AG08395 (cell line): Measurements from ENCODE around the gene HS3ST4.

ENCODE experiments used
- DNase-seq: peaks from one replicate; pipeline ENCODE4 v3.0.0; 2012; ENCODE audit warnings: mixed read lengths, low spot score

Gene HS3ST4

DNA sequence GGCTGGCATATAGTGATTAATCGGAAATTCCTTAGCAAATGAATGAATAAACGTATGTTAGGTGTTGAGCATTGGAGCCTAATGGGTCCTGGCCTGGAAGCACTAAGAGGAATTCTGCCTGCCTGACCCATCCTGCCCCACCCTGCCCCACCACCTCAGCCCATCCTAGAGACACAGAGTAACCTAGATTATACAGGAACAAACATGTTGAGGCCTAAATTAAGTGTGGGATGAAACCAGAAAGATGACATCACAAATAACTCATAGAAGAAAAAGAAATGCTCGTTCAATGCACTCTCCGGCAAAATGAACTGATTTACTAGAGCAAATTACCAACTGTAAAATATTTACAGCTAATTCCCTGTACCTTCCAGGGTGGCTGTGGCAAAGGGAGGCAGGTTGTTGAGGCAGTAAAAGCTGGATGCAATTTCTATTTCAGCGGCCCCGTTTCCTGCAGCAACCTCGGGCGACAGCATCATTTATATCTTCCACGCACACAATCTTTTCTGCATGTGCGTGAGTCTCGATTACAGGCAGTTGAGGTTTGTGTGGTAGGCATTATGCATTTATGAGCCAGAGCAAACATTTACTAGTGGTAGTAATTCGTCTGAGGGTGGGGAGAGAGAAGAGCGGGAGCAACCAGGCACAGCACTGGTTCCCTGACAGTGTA lies 417.2 kb downstream of the HS3ST4 start:
- no peak for DNase-seq

DNA sequence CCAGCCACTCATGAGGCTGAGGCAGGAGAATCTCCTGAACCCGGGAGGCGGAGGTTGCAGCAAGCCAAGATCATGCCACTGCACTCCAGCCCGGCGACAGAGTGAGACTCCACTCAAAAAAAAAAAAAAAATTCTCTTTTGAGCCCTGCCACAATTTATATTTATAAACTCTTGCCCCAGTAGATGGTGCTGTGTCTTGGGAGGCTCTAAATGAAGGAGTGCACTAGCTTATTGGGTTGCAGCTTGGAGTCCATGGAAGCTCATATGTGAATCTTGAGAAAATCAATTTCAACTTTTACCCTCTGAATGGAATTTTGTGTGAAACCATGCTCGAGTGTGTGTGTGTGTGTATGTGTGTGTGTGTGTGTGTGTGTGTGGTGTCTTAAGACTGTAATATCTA lies 420.1 kb downstream of the HS3ST4 start:
- DNase-seq, result no peak

DNA sequence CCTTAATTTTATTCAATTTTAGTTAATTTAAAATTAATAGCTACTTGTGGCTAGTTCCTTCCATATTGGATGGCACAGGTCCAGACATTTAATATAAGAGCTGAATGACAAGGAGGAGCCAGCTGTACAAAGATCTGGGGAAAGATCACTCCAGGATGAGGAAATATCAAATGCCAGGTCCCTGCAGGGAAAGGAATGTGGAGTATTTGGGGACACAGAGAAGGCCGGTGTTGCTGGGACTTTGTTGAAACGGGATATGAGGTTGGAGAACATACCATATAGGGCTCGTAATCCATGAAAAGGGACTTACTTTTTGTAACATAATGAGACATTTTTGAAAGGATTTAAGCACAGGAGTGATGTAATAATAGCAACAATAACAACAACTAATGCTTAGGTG lies 426.8 kb downstream of the HS3ST4 start:
- no peak for DNase-seq

DNA sequence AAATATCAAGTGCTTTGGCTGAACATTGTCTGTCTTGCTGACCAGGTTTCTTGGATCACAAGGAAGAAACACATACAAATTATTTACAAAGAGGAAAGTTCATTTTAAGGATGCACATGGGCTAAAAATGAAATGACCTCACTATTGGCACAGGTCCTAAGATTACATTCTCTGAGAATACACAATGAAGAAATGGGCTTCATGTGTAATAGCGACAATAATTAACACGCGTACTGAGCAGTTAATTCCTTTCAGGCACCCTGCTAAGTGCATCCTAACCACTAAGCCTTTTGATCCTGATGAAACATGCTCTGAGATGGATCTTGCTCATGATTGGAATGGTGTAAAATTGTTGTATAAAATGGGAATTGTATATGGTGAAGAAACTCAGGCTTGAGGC lies 429.0 kb downstream of the HS3ST4 start:
- DNase-seq, result no peak

DNA sequence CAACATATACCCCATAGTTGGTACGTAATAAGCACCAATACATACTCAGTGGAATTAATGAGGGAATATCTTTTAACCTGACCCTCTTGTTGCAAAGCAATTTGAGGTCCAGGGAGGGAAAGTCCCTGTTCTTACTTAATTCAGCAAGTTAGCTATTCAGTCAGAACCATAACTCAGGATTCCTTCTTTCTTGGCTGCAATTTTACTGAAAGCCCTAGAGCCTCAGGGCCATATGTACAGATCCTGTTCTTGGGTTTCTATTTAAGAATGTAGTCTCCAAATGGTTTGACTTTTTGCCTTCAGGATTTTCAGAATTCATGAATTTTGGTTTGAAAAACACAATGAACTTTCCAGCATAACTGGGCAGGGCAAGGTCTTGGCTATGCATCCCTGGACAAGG lies 436.5 kb downstream of the HS3ST4 start:
- no peak for DNase-seq

DNA sequence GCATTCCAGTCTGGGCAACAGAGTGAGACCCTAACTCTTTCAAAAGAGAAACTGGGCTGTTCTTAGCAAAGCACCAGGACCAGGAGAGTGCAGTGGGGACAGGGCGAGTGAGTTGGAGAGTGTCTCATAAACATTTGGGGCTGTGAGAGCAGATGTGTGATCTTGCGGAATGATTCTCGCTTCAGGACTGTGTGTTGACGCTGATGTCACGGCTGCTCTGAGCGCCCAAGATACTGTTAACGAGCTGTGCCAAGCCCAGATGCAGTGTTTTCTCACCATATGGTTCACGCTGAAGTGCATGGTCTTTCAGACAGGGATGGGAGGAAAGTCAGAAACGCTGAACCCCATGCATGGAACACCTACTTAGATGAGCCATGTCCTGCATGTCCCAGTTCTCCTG lies 438.2 kb downstream of the HS3ST4 start:
- DNase-seq, result no peak

DNA sequence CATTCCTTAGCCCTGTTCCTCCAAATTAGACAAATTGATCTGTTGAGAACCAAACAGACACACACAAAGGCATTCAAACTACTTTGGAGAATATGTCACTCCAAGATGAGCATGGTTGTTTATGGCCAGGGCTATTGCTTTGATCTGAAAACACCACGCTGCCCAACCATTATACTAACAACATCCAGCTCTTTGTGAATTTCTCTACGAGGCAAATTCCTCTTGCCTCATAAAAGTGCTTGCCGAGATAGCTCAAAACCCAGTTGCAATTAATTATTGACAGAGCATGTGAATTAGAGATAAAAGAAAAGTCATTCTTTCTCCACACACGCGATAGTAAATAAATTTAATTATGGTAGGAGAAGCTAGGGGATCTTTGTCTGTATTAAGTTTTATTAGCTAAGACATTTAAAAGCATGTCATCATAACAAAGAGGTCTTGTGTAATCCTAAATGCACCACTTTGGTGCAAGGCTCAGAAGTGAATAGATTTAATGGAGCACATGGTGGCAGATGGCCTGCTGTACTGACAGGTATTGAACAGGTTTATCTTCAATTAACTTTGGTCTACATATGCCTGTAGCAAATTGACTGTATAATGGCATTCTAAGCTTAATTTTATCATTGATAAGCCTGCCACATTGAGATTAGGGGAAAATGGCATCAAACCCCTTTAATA lies 441.8 kb downstream of the HS3ST4 start:
- no peak for DNase-seq

DNA sequence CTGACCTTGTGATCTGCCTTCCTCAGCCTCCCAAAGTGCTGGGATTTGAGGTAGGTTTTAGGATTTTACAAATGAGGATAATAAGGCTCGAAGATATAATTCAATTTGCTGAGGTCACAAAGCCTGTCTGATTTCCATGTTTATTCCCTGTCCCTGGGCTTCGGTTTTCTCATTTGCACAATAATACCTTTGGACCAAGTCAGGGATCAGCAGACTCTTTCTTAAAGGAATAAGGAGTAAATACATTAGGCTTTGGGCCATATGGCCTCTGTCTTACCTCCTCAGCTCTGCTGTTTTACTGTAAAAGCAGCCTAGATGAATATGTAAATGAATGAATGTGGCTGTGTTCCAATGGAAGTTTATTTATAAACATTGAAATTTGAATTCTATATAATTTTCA lies 442.8 kb downstream of the HS3ST4 start:
- DNase-seq, result no peak

DNA sequence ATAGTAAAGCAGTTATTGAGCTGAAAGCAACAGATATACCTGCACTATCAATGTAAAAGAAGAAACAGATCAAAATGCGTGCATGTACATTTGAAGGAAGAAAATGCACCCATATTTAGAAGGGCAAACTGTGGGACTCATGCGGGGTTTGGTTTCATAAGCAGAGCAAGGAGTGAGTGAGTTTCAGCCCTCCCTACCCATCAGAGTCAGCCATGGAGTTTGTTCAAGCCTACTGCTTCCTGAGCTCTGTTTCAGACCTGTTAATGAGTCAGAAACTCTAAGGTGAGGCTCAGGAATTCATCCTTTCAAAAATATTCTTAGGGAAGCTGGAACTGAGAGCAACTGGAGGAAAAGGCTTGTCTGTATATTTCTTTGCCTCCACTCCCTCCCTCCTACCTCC lies 446.2 kb downstream of the HS3ST4 start:
- DNase-seq, result no peak

DNA sequence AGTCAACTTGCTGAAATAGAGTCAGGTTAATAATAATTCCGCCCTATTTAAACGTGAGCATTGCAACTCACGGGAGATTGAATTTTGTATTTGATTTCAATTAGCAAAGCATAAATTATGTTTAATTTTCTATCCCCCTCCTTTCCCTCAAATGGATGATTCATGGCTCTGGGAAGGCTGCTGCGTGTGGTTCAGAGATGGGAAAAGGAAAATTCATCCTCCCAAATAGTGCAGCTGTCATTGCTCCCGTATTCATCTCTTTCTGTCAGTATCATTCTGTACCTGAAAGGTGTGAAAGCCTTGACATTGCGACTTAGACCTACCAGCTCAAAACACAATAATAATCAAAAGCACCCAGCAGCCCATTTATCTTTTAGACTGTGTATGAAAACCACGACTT lies 447.3 kb downstream of the HS3ST4 start:
- DNase-seq, result no peak

DNA sequence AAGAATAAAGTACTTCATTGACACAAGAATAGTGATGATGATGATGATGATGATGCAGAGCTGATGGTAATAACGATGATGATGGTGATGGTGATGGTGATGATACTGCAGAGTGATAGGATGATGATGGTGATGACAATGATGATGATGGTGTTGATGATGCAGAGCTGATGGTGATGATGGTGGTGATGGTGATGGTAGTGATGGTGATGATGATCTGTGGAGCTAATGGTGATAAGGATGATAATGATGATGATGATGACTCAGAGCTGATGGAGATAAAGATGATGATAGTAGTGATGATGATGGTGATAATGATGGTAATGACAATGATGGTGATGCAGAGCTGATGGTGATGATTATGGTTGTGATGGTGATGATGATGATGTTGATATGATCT lies 448.1 kb downstream of the HS3ST4 start:
- no peak for DNase-seq

DNA sequence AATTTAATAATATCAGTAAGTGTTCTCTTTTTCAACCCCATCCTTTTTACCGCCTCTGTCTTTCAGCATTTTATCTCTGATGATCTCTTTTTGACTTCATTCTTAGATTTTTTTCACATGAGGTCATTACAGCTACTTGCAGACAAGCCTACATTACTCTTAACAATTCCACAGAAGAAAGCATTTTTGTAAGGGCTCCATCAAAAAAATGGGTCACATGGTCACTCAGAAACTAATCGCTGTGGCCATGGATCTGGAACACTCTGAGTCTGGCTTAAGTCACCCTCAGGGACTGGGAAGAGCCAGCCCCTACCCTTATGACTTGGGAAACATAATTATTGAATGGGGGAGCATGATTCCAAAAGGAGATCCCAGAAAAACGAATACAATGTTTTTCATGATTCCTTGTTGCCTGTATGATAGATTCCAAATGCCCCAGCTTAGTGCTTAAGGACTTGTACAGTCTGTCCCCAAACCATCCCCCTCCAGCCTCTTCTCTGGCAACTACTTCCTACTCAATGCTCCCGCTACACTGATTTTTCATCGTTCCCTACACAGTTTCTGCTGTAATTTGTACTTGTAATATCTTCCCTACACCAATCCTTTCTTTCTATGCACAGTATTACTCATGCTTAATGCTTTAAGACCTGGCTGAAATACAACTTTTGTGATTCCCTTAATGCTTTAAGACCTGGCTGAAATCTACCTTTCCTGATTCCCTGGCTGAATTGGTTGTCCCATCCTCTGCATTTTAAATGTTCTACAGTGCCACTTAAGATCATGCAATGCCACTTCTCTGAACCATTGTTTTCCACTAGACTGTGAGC lies 457.8 kb downstream of the HS3ST4 start:
- no peak for DNase-seq

DNA sequence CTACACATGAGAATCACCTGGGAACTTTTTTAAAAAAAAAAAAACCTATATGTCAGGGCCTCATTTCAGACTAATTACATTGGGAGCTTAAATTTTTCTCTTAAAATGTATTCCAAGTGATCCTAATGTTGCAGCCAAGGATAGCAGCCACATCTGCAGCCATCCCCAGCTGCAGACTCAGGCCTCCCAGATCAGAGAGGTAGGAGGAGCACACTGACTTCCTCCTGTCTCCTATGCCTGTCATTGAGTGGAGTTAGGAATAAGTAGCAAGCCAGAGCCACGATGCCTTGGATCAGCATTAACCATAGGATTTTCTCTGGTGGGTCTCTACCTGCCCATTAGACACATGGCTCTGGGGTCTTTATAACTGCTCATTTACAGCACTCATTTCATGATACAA lies 463.5 kb downstream of the HS3ST4 start:
- no peak for DNase-seq

DNA sequence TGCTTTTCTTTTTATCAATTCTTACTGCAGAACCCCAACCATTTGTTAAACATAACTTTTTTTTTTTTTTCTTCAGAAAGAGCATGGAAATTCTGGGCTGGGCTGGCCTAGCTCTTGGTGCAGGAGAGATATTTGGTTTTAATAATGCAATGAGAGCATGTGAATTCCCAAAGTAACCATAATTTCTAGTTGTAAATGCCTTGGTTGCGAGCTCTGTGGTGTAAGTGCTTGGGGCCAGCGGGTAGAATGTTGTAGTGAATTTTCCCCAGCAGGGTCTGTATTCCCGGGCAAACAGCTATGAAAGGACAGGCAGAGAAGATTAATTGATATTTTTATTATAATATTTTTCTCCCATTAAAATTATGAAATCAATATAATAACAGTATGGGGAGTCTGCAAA lies 465.6 kb downstream of the HS3ST4 start:
- no peak for DNase-seq

DNA sequence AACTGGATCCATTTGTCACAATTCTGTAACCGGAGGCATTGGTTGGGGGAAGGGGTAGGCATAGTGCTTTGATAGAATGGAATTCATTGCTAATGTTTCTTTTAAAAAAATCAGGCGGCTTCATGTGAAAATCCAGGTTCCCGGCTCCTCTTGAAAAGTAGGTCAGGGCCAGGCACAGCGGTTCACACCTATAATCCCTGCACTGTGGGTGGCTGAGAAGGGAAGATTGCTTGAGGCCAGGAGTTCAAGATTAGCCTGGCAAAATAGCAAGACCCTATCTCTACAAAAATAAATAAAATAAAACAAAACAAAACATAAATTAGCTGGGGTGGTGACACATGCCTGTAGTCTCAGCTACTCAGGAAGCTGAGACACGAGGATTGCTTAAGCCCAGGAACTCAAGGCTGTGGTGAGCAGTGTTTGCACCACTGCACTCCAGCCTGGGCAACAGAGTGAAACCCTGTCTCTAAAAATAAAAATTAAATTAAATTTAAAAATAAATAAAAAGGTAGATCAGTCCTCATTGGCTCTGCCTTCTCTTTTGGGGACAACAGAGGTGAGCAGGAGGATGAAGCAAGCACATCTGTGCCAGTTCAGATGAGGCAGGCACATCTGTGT lies 466.5 kb downstream of the HS3ST4 start:
- DNase-seq, result no peak

DNA sequence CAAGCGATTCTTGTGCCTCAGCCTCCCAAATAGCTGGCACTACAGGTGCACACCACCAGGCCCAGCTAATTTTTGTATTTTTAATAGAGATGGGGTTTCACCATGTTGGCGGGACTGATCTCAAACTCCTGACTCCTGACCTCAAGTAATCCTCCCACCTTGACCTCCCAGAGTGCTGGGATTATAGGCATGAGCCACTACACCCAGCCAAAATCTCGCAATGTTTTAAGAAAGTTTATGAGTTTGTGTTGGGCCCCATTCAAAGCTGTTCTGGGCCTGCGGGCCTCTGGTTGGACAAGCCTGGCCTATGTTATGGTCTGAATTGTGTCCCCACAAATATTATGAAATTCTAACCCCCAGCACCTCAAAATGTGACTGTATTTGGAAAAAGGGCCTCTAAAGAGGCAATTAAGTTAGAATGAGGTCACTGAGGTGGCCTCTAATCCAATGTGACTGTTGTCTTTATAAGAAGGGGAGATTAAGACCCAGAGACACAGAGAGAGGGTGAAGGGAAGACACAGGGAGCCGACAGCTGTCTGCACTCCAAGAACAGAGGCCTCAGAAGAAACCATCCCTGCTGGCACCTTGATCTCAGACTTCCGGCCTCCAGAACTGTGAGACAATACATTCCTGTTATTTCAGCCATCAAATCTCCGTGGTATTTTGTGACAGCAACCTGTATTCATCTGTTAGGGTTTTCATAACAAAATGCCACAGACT lies 469.9 kb downstream of the HS3ST4 start:
- no peak for DNase-seq

DNA sequence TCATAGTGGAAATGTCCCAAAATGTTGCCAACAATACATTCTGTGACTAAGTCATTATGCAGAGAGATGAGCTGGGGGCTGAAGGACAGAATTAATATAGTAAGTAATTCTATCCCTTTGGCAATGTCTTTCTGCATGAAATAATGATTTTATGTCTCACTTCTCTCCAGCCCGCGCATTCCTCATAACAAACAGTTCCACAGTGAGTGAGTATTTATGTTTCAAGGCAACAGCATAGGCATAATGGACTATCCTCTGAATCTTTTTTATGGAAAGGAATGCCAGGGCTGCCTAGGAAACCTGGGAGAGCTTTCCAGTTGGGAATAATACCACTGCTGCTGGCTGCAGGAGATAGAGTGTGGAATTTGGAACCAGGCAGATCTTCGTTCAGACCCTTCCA lies 477.7 kb downstream of the HS3ST4 start:
- DNase-seq, result no peak

DNA sequence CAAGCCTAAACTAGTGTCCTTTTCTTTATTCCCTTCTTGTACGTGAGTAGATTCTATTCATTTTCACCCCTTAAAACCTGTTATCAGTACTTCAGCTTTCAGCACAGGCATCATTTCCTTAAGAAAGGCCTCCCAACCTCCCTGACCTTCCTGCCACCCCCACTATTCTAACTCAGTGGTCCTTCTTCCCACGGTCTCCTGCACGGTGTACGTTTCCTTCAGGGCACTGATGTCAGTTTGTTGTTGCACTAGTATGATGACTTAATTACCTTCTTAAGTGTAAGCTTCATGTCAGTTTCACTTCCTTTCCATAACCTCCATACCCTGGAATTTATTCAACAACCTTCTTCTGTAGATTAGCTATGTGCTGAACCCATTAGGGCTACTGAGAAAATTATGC lies 484.2 kb downstream of the HS3ST4 start:
- DNase-seq, result no peak

DNA sequence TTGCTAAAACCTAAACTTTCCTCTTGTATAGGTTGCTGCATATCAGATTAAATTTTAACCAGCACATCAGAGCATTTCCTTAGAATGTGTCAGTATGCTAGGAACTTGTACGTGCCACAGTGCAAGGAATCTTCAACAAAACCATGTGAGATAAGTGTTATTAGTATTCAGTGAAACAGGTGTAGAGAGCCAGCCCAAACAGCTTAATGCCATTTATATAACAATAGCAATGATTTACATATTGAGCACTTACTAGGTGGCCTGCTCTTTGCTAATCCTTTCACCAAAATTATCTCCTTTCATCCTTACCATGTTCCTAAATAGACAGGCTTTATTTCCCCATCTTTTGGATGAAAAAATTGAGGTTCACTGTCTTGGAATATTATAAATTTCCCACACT lies 485.7 kb downstream of the HS3ST4 start:
- no peak for DNase-seq

DNA sequence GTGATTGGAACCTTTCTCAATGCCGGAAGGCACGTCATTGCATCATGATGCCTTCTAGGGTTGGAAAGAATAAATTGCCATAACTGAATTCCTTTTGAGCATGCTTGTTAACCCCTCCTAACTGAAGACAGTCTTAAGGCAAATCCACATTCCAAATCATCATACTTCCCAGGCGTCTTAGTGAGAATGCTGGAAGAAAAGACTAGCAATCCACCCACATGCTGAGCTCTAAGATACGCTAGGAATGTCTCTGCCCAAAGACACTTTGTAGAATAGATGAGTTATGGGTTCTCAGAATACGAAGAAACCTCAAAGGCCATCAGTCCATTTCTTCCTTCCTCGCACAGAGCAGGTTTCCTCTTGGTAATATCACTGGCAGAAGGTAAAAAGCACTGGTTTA lies 486.5 kb downstream of the HS3ST4 start:
- no peak for DNase-seq

DNA sequence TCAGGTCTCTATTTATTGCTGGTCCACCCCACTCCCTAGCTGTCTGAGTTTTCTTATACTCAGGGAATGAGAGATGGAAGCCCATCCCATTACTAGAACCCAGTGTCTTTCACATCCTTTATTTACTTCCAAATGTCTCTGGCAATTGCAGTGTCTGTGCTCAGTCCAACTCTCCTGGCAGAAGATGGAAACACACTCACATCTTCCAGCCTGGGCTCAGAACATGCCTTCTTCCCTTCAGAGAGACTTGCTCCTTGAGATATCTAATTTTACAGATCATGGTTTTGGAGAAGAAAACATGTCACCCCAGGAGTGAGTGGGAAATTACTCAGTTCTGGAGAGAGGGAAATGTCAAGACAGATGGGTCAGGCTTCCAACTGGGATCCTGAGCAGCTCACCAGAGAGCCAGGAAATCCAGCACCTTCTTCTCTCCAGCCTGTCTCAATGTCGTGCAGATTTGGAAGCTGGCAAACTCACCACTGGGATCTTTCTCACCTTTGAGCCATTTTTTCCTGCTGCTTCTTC lies 494.4 kb downstream of the HS3ST4 start:
- no peak for DNase-seq
